ENCODE data around the gene PTPN14. TPM values are rescaled to one million over a fixed set of nuclear protein-coding genes. Genes with fewer than 3 reads are reported as not detected.

The PTPN14 gene
- total RNA-seq, 1 experiment from 2014 or later = 209 TPM

DNA sequence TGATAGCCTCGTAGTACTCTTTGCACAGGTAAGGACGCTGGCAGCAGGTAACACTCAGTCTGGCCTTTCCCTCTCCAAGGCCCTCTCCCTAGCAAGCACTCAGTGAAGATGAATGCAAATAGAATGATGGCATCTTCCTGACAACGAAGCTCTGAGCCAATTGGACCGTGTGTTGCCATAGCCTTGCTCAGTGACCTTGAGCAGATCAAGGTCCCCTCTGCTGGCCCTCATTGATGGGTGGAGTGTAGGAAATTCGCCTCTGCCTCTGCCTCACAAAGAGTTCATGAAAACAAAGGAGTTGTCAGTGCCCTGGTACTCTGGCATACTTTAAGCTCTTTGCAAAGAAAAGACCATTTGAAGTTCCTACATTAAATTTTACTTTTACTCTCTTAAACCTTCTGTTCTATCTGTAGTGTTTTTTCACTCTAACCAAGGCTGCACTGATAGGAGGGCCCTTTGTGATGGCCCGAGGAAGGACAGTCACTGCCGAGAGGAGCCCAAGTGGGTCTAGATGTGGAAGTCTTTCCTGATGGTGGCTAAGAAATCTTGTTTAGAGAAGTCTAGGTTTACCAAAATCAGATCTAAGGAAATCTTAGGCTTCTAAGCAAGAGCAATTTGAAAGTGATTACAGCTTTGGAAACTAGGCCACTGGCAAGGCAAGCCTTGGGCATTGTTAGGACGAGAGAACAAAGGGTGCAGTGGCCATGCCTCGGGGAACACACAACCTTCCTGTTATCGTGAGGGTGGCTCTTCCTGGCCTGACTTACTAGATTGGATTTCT is 232.3 kb downstream of the PTPN14 start:
- in situ Hi-C loops (cut with HindIII; ENCODE audit: low pct_unique_long_range_greater_than_20kb, low sequenced_read_pairs) (no loop called here), intact Hi-C loops (cut with micrococcal nuclease; ENCODE audit: unreplicated experiment) (no loop called here)
- ATAC-seq (no peak), DNase-seq (ENCODE audit: low read depth, low spot score) (no peak)
- Histone ChIP-seq H3K4me3 (ENCODE audit: low read depth in 2 of 2, low read length in 2 of 2) (no peak overlapping the region), H3K4me1 (ENCODE audit: control insufficient read depth, insufficient read depth, low read length) (no peaks in the 10 kb centered on the region), H3K9me3 (ENCODE audit: control insufficient read depth, insufficient read depth, low read depth, low read length) (no peaks in the 10 kb centered on the region), H3K27ac (ENCODE audit: low read length) (no peak overlapping the region), H3K36me3 (ENCODE audit: control insufficient read depth, insufficient read depth, low read length) (no peaks in the 10 kb centered on the region), H3K27me3 (ENCODE audit: control insufficient read depth, insufficient read depth, low read length) (no peaks in the 10 kb centered on the region)
- TF ChIP-seq TCF7L2 (IDR thresholded peaks at IDR 0.05; ENCODE audit: low read depth, low read length) = no peak
- TF ChIP-seq, protein P1, sequence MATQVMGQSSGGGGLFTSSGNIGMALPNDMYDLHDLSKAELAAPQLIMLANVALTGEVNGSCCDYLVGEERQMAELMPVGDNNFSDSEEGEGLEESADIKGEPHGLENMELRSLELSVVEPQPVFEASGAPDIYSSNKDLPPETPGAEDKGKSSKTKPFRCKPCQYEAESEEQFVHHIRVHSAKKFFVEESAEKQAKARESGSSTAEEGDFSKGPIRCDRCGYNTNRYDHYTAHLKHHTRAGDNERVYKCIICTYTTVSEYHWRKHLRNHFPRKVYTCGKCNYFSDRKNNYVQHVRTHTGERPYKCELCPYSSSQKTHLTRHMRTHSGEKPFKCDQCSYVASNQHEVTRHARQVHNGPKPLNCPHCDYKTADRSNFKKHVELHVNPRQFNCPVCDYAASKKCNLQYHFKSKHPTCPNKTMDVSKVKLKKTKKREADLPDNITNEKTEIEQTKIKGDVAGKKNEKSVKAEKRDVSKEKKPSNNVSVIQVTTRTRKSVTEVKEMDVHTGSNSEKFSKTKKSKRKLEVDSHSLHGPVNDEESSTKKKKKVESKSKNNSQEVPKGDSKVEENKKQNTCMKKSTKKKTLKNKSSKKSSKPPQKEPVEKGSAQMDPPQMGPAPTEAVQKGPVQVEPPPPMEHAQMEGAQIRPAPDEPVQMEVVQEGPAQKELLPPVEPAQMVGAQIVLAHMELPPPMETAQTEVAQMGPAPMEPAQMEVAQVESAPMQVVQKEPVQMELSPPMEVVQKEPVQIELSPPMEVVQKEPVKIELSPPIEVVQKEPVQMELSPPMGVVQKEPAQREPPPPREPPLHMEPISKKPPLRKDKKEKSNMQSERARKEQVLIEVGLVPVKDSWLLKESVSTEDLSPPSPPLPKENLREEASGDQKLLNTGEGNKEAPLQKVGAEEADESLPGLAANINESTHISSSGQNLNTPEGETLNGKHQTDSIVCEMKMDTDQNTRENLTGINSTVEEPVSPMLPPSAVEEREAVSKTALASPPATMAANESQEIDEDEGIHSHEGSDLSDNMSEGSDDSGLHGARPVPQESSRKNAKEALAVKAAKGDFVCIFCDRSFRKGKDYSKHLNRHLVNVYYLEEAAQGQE (IDR thresholded peaks at IDR 0.05; ENCODE audit: insufficient read depth in 1 of 2, low read depth in 2 of 2, low read length in 1 of 2) = no peak
- no peak for TF ChIP-seq SIN3A (IDR thresholded peaks at IDR 0.05; ENCODE audit: borderline replicate concordance, insufficient read depth, low read depth, low read length)
- TF ChIP-seq, protein P2, sequence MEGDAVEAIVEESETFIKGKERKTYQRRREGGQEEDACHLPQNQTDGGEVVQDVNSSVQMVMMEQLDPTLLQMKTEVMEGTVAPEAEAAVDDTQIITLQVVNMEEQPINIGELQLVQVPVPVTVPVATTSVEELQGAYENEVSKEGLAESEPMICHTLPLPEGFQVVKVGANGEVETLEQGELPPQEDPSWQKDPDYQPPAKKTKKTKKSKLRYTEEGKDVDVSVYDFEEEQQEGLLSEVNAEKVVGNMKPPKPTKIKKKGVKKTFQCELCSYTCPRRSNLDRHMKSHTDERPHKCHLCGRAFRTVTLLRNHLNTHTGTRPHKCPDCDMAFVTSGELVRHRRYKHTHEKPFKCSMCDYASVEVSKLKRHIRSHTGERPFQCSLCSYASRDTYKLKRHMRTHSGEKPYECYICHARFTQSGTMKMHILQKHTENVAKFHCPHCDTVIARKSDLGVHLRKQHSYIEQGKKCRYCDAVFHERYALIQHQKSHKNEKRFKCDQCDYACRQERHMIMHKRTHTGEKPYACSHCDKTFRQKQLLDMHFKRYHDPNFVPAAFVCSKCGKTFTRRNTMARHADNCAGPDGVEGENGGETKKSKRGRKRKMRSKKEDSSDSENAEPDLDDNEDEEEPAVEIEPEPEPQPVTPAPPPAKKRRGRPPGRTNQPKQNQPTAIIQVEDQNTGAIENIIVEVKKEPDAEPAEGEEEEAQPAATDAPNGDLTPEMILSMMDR (IDR thresholded peaks at IDR 0.05) = no peak
- TF ChIP-seq POLR2AphosphoS5 (IDR thresholded peaks at IDR 0.05; ENCODE audit: low read depth, low read length) = no peak
- ChIA-PET POLR2A (interaction anchor here (0.6 kb wide), 1 partner anchor 121 kb away, joined by 4 read pairs; no protein-coding TSS in a partner anchor), CTCF (no interaction called here)
- BruUV-seq (replicated peaks) = no TSS peak

DNA sequence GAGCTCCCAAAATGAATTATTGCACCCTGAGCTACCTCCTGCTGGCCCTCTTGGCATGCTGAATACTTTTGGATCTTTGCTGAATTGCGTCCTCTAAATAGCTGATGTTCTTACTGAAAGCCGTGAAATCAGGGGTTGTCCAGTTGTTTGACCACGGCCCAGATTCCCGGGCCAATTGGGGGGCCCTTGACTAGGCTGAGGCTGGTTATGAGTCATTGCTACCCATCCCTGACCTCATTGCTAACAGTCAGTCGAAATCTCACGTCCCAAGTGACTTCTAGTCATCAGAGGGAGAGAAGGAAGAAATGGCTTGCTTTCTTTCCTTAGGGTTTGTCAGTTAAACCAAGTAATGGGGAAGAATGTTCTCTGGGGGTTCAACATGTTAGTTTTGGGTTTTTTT is 233.0 kb downstream of the PTPN14 start:
- intact Hi-C loops (cut with micrococcal nuclease; ENCODE audit: unreplicated experiment) = no loop called here
- ChIA-PET POLR2A (interaction anchor here (0.6 kb wide), 1 partner anchor 120 kb away, joined by 4 read pairs; no protein-coding TSS in a partner anchor), CTCF (interaction anchor here (1.2 kb wide), 1 partner anchor 104 kb away, joined by 8 read pairs; no protein-coding TSS in a partner anchor)
- H3K27me3 ChIP-seq (ENCODE audit: control insufficient read depth, insufficient read depth, low read length) = no peaks in the 10 kb centered on the region
- DNase-seq (ENCODE audit: low read depth, low spot score) (no peak), ATAC-seq (no peak)
- TF ChIP-seq SIN3A (IDR thresholded peaks at IDR 0.05; ENCODE audit: borderline replicate concordance, insufficient read depth, low read depth, low read length) (no peak), TCF7L2 (IDR thresholded peaks at IDR 0.05; ENCODE audit: low read depth, low read length) (no peak), POLR2AphosphoS5 (IDR thresholded peaks at IDR 0.05; ENCODE audit: low read depth, low read length) (no peak)
- TF ChIP-seq, protein P1 (IDR thresholded peaks at IDR 0.05; ENCODE audit: insufficient read depth in 1 of 2, low read depth in 2 of 2, low read length in 1 of 2) = no peak
- TF ChIP-seq, protein P2 (IDR thresholded peaks at IDR 0.05) = no peak
- H3K36me3 ChIP-seq (ENCODE audit: control insufficient read depth, insufficient read depth, low read length) = no peaks in the 10 kb centered on the region
- no TSS peak for BruUV-seq (replicated peaks)
- in situ Hi-C loops (cut with HindIII; ENCODE audit: low pct_unique_long_range_greater_than_20kb, low sequenced_read_pairs) = no loop called here
- H3K9me3 ChIP-seq (ENCODE audit: control insufficient read depth, insufficient read depth, low read depth, low read length) = no peaks in the 10 kb centered on the region
- H3K27ac ChIP-seq (ENCODE audit: low read length) = no peak overlapping the region
- H3K4me3 ChIP-seq (ENCODE audit: low read depth in 2 of 2, low read length in 2 of 2) = no peak overlapping the region
- H3K4me1 ChIP-seq (ENCODE audit: control insufficient read depth, insufficient read depth, low read length) = no peaks in the 10 kb centered on the region

All from Panc1 (cell line).